Psoas muscle (tissue), 8 donors: Measurements from ENCODE around the gene GSTM5. TPM values are rescaled to one million over a fixed set of nuclear protein-coding genes. Genes with fewer than 3 reads are reported as not detected.

Experiments used
- ATAC-seq, 4 donors: fragments of 200-7000 bp; cut with Tn5 transposase; one replicate each; pipeline ENCODE4 v1.9.1; 2020; ENCODE audit warnings: moderate library complexity in 3 of 4, mild to moderate bottlenecking in 2 of 4
- DNase-seq, 2 donors: peaks; one replicate each; pipeline ENCODE4 v3.0.0-alpha.2; 2020
- H3K27ac ChIP-seq: fragments of 200-600 bp; one replicate; pipeline ENCODE4 v1.8.0; 2022
- H3K27me3 ChIP-seq, 3 donors: fragments of 200-600 bp in 1 of 3; one replicate each; pipeline versions ENCODE4 v1.6.1 to v1.8.0; 2013 to 2022; ENCODE audit warnings: low read length in 2 of 3, mild to moderate bottlenecking in 2 of 3, moderate library complexity in 1 of 3; ENCODE audit not compliant: insufficient read depth in 3 of 3
- H3K36me3 ChIP-seq, 2 donors: fragments of 200-600 bp in 1 of 2; one replicate each; pipeline versions ENCODE4 v1.6.1 to v1.8.0; 2013 to 2022; ENCODE audit warnings: low read depth in 1 of 2, mild to moderate bottlenecking in 1 of 2, moderate library complexity in 1 of 2; ENCODE audit not compliant: insufficient read depth in 1 of 2
- H3K4me1 ChIP-seq: fragments of 200-600 bp; one replicate; pipeline ENCODE4 v1.8.0; 2022
- H3K4me3 ChIP-seq: fragments of 200-600 bp; one replicate; pipeline ENCODE4 v1.8.0; 2022; ENCODE audit warnings: mild to moderate bottlenecking
- H3K9me3 ChIP-seq: fragments of 200-600 bp; one replicate; pipeline ENCODE4 v1.8.0; 2022
- WGBS, 3 donors: extraction: QIAGEN DNeasy Blood & Tissue Kit; methylation state at CpG; one replicate each; pipeline versions ENCODE4 v1.1.6 to v1.1.7; 2013; 5-methylcytosine and 5-hydroxymethylcytosine counted together
- intact Hi-C, 2 donors: fragments of 100-400 bp; cut with DNase I; formaldehyde crosslinking; loops; one replicate each; pipeline versions ENCODE4 v1.11.0 to v1.14.2; 2022
- polyA plus RNA-seq, 3 donors: library from polyadenylated mRNA; stranded (reverse); fragments of 200-250 nt; gene quantifications; one replicate each; pipeline ENCODE4 v1.2.3, GENCODE V29; 2013
- total RNA-seq, 4 donors: library from RNA; stranded (reverse); fragmentation: NEBNext Ultra II Directional in 2 of 4; extraction: Animal tissue kit (Norgen Biotek cat#: 25700) in 2 of 4; gene quantifications; one replicate each; pipeline versions ENCODE4 v1.2.1 to v1.2.4, GENCODE V29; 2021 to 2023
- TF ChIP-seq, protein P1 (sequence below): fragments of 200-600 bp; IDR thresholded peaks from one replicate; pipeline ENCODE4 v1.8.0; 2022; ENCODE audit warnings: antibody characterized with exemption
- donor health status: healthy with polysubstance abuse.
- donor health status: DM: no; HTN: no; CAD: no; lungs with moderate emphysema.
- donor health status: Bipolar disorder and iron deficiency.
- donor health status: healthy.
- donor health status: DM: yes; HTN: yes; CAD: no.
- donor health status: DM: no; HTN: no; CAD: no.
- donor health status: DM: no; HTN: no; CAD: no.
- donor health status: DM: yes; HTN: yes; CAD: no.

Gene GSTM5
- total and polyA plus RNA-seq, 7 donors: 0.53 to 5.0 (median 1.1) TPM

DNA sequence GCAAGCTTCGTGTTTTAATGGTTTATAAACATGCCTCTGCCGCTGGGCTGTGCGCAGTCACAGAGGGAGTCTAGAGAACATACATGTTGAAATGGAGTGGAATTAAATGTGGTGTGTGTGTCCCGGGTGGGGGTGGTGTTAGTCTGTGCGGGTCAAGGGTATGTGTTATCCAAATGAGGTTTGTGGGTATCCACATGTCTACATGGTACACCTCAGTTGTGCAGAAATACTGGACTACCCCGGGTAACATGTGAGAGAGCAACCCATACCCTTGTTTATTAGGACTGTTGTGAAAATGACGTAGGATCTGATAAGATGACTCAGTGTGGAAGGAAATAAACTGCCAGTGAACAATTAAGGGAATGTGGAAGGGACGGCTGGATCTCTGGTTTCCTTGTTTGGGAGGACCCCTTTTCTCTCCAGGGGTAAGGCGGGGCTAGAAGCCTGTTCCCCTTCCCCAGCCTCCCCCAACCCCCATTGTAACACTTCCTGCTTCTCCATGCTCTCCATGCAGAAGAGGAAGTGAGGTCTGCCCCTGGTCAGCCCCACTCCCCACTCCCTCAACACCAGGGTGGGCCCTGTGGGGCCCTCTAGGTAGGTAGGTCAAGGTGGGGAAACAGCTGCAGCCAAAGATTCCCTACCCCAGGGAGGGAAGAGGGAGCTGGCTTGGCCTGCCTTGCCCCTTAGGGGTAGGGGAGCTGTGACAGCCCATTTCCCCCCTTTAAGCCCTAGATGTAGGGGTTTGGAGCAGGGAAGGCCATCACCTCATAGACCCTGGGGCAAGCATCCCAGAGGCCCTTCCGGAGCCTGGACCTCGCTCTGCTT, 51.0 kb downstream of the GSTM5 start:
- H3K27ac ChIP-seq: no peak overlapping the region
- no peaks in the 10 kb centered on the region for H3K9me3 ChIP-seq
- TF ChIP-seq, protein P1, sequence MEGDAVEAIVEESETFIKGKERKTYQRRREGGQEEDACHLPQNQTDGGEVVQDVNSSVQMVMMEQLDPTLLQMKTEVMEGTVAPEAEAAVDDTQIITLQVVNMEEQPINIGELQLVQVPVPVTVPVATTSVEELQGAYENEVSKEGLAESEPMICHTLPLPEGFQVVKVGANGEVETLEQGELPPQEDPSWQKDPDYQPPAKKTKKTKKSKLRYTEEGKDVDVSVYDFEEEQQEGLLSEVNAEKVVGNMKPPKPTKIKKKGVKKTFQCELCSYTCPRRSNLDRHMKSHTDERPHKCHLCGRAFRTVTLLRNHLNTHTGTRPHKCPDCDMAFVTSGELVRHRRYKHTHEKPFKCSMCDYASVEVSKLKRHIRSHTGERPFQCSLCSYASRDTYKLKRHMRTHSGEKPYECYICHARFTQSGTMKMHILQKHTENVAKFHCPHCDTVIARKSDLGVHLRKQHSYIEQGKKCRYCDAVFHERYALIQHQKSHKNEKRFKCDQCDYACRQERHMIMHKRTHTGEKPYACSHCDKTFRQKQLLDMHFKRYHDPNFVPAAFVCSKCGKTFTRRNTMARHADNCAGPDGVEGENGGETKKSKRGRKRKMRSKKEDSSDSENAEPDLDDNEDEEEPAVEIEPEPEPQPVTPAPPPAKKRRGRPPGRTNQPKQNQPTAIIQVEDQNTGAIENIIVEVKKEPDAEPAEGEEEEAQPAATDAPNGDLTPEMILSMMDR: no peak
- intact Hi-C loops: loop anchor here in 1 of 2 donors (10.0 kb wide), 1 partner anchor 58 kb away; no protein-coding TSS in a partner anchor
- no peak for ATAC-seq
- H3K36me3 ChIP-seq: no peaks in the 10 kb centered on the region
- H3K4me1 ChIP-seq: no peaks in the 10 kb centered on the region
- H3K4me3 ChIP-seq: no peak overlapping the region
- H3K27me3 ChIP-seq: no peaks in the 10 kb centered on the region
- peak in 1 of 2 donors; percentile 12 for DNase-seq
- 83 to 91% (median 83%) methylated on average over 11 of the region's 11 CpGs for WGBS, 3 donors

DNA sequence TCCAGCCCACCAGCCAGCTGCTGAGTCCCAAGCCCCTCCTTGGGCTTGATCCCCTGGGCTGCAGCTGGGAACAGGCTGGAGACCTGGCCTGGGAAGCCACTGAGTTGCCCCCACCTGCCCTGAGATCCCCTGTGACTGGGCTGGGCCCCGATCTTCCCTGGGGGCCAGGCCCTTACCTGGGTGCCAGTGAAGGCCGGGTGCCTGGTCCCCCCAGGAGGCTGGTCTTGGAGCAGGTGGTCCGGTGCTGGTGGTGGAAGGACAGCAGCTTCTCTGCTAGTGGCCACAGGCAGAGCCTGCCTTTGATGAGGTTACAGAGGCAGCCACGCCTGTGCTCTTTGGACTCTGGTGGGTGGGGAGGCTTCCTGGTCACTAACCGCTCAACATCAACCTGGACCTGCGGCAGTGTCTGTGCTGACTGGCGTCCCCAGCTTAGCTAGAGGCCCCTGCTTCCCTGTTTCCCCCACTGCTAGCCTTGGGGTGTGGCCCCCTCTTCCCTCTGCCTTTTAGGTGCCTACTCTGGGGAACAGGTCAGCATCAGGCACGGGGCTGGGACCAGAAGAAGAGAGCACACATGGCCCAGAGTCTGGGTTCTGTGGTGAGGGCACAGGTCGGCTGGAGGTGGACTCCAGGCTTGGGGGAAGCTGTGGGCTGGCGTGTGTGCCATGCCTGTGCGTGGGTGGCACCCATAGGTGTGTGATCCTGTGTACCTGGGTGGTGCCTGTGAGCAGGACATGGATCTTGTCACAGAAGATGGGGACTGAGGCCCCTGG, 51.8 kb downstream of the GSTM5 start, which contains the start of gene EPS8L3:
Gene EPS8L3 (minus strand): TSS at position 278 of the 770 bp plus-strand sequence. CDS start 2,174 bp downstream, outside the sequence.
- H3K27ac ChIP-seq: no peak within 1 kb of the TSS
- H3K27me3 ChIP-seq: no peaks in the 10 kb centered on the region
- ATAC-seq (no peak), DNase-seq (peak in 1 of 2 donors; percentile 45)
- no peaks in the 10 kb centered on the region for H3K9me3 ChIP-seq
- no peaks in the 10 kb centered on the region for H3K4me1 ChIP-seq
- 79 to 97% (median 92%) methylated on average over 11 of the region's 11 CpGs for WGBS, 3 donors
- intact Hi-C loops: loop anchor here in 1 of 2 donors (10.0 kb wide), 1 partner anchor 59 kb away; no protein-coding TSS in a partner anchor
- no peaks in the 10 kb centered on the region for H3K36me3 ChIP-seq
- H3K4me3 ChIP-seq: no peak within 1 kb of the TSS
- TF ChIP-seq, protein P1: no peak

DNA sequence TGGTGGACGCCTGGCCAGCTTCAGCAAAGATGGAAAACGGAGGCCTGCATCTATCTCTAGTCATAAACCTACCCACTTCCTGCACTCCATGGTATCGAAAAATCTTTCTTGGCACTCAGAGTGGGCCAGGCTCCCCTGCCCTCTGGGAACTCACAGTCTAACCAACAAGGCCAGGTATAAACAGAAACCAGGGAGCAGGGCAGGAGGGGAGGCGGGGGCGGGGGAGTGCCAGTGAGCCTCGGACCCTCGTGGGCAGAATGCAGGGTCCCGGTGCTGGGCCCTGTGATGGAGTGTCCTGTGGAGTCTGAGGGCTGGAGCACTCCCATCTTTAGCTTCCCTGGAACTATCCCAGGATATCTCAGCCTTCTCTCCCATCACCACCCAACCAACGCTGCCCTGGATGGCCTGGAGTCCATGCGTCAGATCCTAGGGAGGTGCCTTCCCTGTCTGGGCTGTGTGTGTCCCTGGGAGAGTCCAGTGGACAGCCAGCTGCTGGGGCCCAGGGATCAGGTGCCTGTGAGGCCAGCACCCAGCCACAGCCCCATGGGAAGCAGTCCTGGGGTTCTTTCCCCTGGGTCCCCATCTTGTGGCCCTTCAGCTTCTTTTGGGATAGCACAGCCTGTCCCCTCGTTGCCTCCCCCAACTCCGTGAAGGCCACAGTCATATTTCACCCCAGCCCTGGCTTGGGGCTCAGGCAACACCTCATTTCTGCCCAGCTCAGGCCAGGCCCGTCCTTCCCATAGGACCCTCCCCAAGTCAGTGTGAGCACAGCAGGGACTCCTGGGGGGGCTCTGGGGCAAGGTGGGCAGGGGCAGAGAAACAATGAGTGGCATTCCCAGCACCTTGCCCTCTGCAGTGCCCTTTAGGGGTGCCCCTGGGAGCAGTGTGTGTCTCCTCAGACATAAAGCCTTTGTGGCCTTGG, 52.8 kb downstream of the GSTM5 start:
- intact Hi-C loops: loop anchor here in 1 of 2 donors (10.0 kb wide), 1 partner anchor 60 kb away; no protein-coding TSS in a partner anchor
- Histone ChIP-seq H3K27me3 (no peaks in the 10 kb centered on the region), H3K4me3 (no peak overlapping the region), H3K36me3 (no peaks in the 10 kb centered on the region), H3K4me1 (no peaks in the 10 kb centered on the region), H3K27ac (no peak overlapping the region), H3K9me3 (no peaks in the 10 kb centered on the region)
- TF ChIP-seq, protein P1: no peak
- DNase-seq: peak in 1 of 2 donors; percentile 38
- no peak for ATAC-seq
- WGBS, 3 donors: 89 to 93% (median 91%) methylated on average over 13 of the region's 13 CpGs

DNA sequence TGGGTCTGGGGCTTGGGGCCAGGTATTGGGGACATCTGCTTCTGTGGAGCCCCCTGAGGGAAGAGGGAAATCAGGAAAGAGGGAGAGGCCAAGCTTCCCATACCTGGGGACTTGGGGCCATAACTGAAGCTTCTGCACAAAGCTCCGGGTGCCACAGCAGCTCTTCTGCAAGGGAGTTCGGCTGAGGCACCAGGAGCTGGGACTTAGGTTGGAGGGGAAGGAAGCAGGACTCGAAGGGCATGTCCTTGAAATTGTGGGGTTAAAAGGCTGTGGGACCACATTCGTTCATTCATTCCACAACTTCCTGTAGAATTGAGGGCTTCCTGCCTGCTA, 53.4 kb downstream of the GSTM5 start:
- Histone ChIP-seq H3K4me3 (no peak overlapping the region), H3K4me1 (no peaks in the 10 kb centered on the region), H3K9me3 (no peaks in the 10 kb centered on the region), H3K27me3 (no peaks in the 10 kb centered on the region), H3K36me3 (no peaks in the 10 kb centered on the region), H3K27ac (no peak overlapping the region)
- no peak for ATAC-seq
- DNase-seq: peak in 1 of 2 donors; percentile 17
- WGBS, 3 donors: 76 to 86% (median 78%) methylated on average over 4 of the region's 4 CpGs
- TF ChIP-seq, protein P1: no peak
- intact Hi-C loops: loop anchor here in 1 of 2 donors (10.0 kb wide), 1 partner anchor 61 kb away; no protein-coding TSS in a partner anchor
